DND-41 (cell line): Measurements from ENCODE around the gene HECW1.

Experiments used
- ATAC-seq: fragments of 200-7000 bp; cut with Tn5 transposase; 3 replicates; pipeline ENCODE4 v1.9.1; 2021; ENCODE audit warnings: low read depth; ENCODE audit not compliant: insufficient read depth
- DNase-seq: peaks from one replicate; pipeline ENCODE4 v3.0.0-alpha.2; 2020
- H2AFZ ChIP-seq: 2 replicates; pipeline ENCODE4 v1.6.0; 2012; ENCODE audit warnings: low read depth, low read length
- H3K27ac ChIP-seq: 2 replicates; pipeline ENCODE4 v1.5.1; 2012; ENCODE audit warnings: low read length, inconsistent platforms
- H3K27me3 ChIP-seq: fragments of 200-600 bp; sonication (generic); 2 replicates; pipeline ENCODE4 v1.6.0; 2012; ENCODE audit warnings: low read length, mild to moderate bottlenecking, inconsistent platforms; ENCODE audit not compliant: insufficient read depth, poor library complexity
- H3K36me3 ChIP-seq: 2 replicates; pipeline ENCODE4 v1.5.1; 2012; ENCODE audit warnings: low read length, inconsistent platforms; ENCODE audit not compliant: insufficient read depth
- H3K4me1 ChIP-seq: 2 replicates; pipeline ENCODE4 v1.5.1; 2012; ENCODE audit warnings: mild to moderate bottlenecking, low read length; ENCODE audit not compliant: insufficient read depth
- H3K4me2 ChIP-seq: 2 replicates; pipeline ENCODE4 v1.6.0; 2012; ENCODE audit warnings: mild to moderate bottlenecking, moderate library complexity, low read length, inconsistent platforms; ENCODE audit not compliant: insufficient read depth
- H3K4me3 ChIP-seq, 2 experiments: fragments of 200-600 bp in 1 of 2; shearing (Covaris generic) in 1 of 2; 2 replicates each; pipeline ENCODE4 v1.5.1; 2012 to 2016; ENCODE audit warnings: inconsistent platforms in 2 of 2, low read length in 2 of 2, mild to moderate bottlenecking in 2 of 2, low read depth in 1 of 2, moderate library complexity in 1 of 2
- H3K79me2 ChIP-seq: 2 replicates; pipeline ENCODE4 v1.6.0; 2012; ENCODE audit warnings: low read length, inconsistent platforms; ENCODE audit not compliant: insufficient read depth
- H3K9ac ChIP-seq: 2 replicates; pipeline ENCODE4 v1.6.0; 2012; ENCODE audit warnings: low read depth, mild to moderate bottlenecking, inconsistent platforms, low read length, moderate library complexity
- H3K9me3 ChIP-seq: 2 replicates; pipeline ENCODE4 v1.5.1; 2012; ENCODE audit warnings: low read length, moderate library complexity, mild to moderate bottlenecking, inconsistent platforms; ENCODE audit not compliant: insufficient read depth, severe bottlenecking
- H4K20me1 ChIP-seq: 2 replicates; pipeline ENCODE4 v1.6.0; 2012; ENCODE audit warnings: low read length; ENCODE audit not compliant: insufficient read depth
- CTCF ChIP-seq: IDR thresholded peaks from 2 replicates; pipeline ENCODE4 v1.5.1; 2012; ENCODE audit warnings: borderline replicate concordance, low read length, moderate library complexity, mild to moderate bottlenecking; ENCODE audit not compliant: poor library complexity, severe bottlenecking; ENCODE audit errors: extremely low read depth
- EZH2 ChIP-seq: IDR thresholded peaks from 3 replicates; pipeline ENCODE4 v1.6.1; 2012; ENCODE audit warnings: borderline replicate concordance, low read depth, mild to moderate bottlenecking, moderate library complexity, low read length, inconsistent platforms; ENCODE audit not compliant: severe bottlenecking

Gene HECW1

GRCh38 chr7:43248961-43249822 is 136.7 kb downstream of the HECW1 start:
- ATAC-seq (no peak), DNase-seq (no peak)
- Histone ChIP-seq H3K27ac (no peak overlapping the region), H3K4me2 (no peak overlapping the region), H3K9me3 (no peaks in the 10 kb centered on the region), H2AFZ (no peak overlapping the region), H4K20me1 (no peaks in the 10 kb centered on the region), H3K27me3 (peaks cover 7% of the 10 kb centered on the region), H3K79me2 (no peaks in the 10 kb centered on the region), H3K36me3 (no peaks in the 10 kb centered on the region), H3K9ac (no peak overlapping the region), H3K4me3 (no peak overlapping the region), H3K4me1 (no peaks in the 10 kb centered on the region)
- no peak for TF ChIP-seq CTCF
- no peak for TF ChIP-seq EZH2

GRCh38 chr7:43249823-43250145 is 137.3 kb downstream of the HECW1 start:
- ATAC-seq: no peak
- H2AFZ ChIP-seq: no peak overlapping the region
- H3K4me1 ChIP-seq: no peaks in the 10 kb centered on the region
- TF ChIP-seq CTCF (no peak), EZH2 (no peak)
- no peak overlapping the region for H3K9ac ChIP-seq
- H3K27ac ChIP-seq: no peak overlapping the region
- DNase-seq: no peak
- H3K79me2 ChIP-seq: no peaks in the 10 kb centered on the region
- H3K27me3 ChIP-seq: peaks cover 8% of the 10 kb centered on the region
- H3K4me3 ChIP-seq: no peak overlapping the region
- no peak overlapping the region for H3K4me2 ChIP-seq
- no peaks in the 10 kb centered on the region for H4K20me1 ChIP-seq
- no peaks in the 10 kb centered on the region for H3K36me3 ChIP-seq
- no peaks in the 10 kb centered on the region for H3K9me3 ChIP-seq

GRCh38 chr7:43260980-43261878 is 148.8 kb downstream of the HECW1 start:
- Histone ChIP-seq H3K27me3 (no peaks in the 10 kb centered on the region), H3K4me1 (peaks cover 6% of the 10 kb centered on the region), H3K9ac (no peak overlapping the region), H3K79me2 (no peaks in the 10 kb centered on the region), H3K27ac (no peak overlapping the region), H2AFZ (peak overlapping the region; percentile 38), H4K20me1 (no peaks in the 10 kb centered on the region), H3K9me3 (no peaks in the 10 kb centered on the region), H3K4me2 (peak overlapping the region; percentile 22; the same call in 1 of the 2 replicates), H3K36me3 (no peaks in the 10 kb centered on the region), H3K4me3 (no peak overlapping the region)
- TF ChIP-seq CTCF: peak; percentile 98
- TF ChIP-seq EZH2: no peak
- peak; percentile 77 for DNase-seq
- ATAC-seq: peak; percentile 98
